ENCODE measurements around the gene CYP20A1. TPM values are rescaled to one million over a fixed set of nuclear protein-coding genes. Genes with fewer than 3 reads are reported as not detected.

Gene CYP20A1
- total and polyA plus RNA-seq, 4 experiments from 2014 or later, result 25.6 to 50.8 (median 47.3) TPM

Other genes starting within 250 kb of the CYP20A1 start
- gene NBEAL1, start 224.1 kb upstream of the CYP20A1 start, total RNA-seq, result 10 to 100 TPM; 15.1 to 15.9 TPM
- gene NBEAL1, start 224.1 kb upstream of the CYP20A1 start, polyA plus RNA-seq, result 1 to 10 TPM; 4.2 to 8.1 TPM
- 10 to 100 TPM; 30.6 to 39.1 TPM for gene ABI2, start 89.4 kb downstream of the CYP20A1 start, total RNA-seq
- 10 to 100 TPM; 19.7 to 22.0 TPM for gene ABI2, start 89.4 kb downstream of the CYP20A1 start, polyA plus RNA-seq